Measurements from ENCODE around the gene TRIM72.
"Not testable (repeated sequence)": the region's sequence is repeated elsewhere in the genome, so short reads cannot be mapped to it uniquely, and the experiment has no call there.

Gene TRIM72

GRCh38 chr16:31213877-31214707 is at the start of gene TRIM72:
TRIM72 (plus strand) TSS chr16:31214119; CDS start chr16:31214739, 620 bp downstream.
- H3K36me3 Mint-ChIP-seq: no peaks in the 10 kb centered on the region
- peaks cover 19% of the 10 kb centered on the region for H3K4me1 Mint-ChIP-seq
- peaks cover 24% of the 10 kb centered on the region for H3K27me3 Mint-ChIP-seq
- H3K9me3 Mint-ChIP-seq: no peaks in the 10 kb centered on the region
- H3K4me3 Mint-ChIP-seq: peak within 1 kb of the TSS; percentile 63
- no peak within 1 kb of the TSS for H3K27ac Mint-ChIP-seq

GRCh38 chr16:31167315-31167714 is 46.6 kb upstream of the TRIM72 start:
- Mint-ChIP-seq H3K36me3 (no peaks in the 10 kb centered on the region), H3K27me3 (no peaks in the 10 kb centered on the region), H3K4me3 (no peak overlapping the region), H3K4me1 (no peaks in the 10 kb centered on the region), H3K27ac (no peak overlapping the region), H3K9me3 (no peaks in the 10 kb centered on the region)

GRCh38 chr16:31168848-31169247 is 45.1 kb upstream of the TRIM72 start:
- Mint-ChIP-seq H3K27ac (no peak overlapping the region), H3K4me3 (no peak overlapping the region), H3K36me3 (no peaks in the 10 kb centered on the region), H3K4me1 (no peaks in the 10 kb centered on the region), H3K9me3 (no peaks in the 10 kb centered on the region), H3K27me3 (no peaks in the 10 kb centered on the region)

GRCh38 chr16:31170048-31170447 is 43.9 kb upstream of the TRIM72 start:
- H3K36me3 Mint-ChIP-seq, H3K27me3 Mint-ChIP-seq, H3K4me3 Mint-ChIP-seq, H3K9me3 Mint-ChIP-seq, H3K4me1 Mint-ChIP-seq: not testable (repeated sequence)
- peak overlapping the region; percentile 9 for H3K27ac Mint-ChIP-seq

- peak overlapping the region; percentile 47 for H3K4me3 Mint-ChIP-seq
- H3K36me3 Mint-ChIP-seq: peaks cover 11% of the 10 kb centered on the region
- H3K27ac Mint-ChIP-seq: peak overlapping the region; percentile 8
- H3K27me3 Mint-ChIP-seq: no peaks in the 10 kb centered on the region
- peaks cover 21% of the 10 kb centered on the region for H3K4me1 Mint-ChIP-seq
- no peaks in the 10 kb centered on the region for H3K9me3 Mint-ChIP-seq
Observed at GRCh38 chr16:31177136-31177535, 36.8 kb upstream of the TRIM72 start.

- Mint-ChIP-seq H3K4me3 (peak overlapping the region; percentile 99), H3K36me3 (peaks cover 28% of the 10 kb centered on the region), H3K27me3 (no peaks in the 10 kb centered on the region), H3K9me3 (no peaks in the 10 kb centered on the region), H3K27ac (peak overlapping the region; percentile 93), H3K4me1 (peaks cover 42% of the 10 kb centered on the region)
Observed at GRCh38 chr16:31179219-31179746, 34.6 kb upstream of the TRIM72 start.

GRCh38 chr16:31179747-31180459 is 34.0 kb upstream of the TRIM72 start, which contains the start of gene FUS:
FUS (plus strand) TSS chr16:31180139; CDS start chr16:31180215, 76 bp downstream.
- Mint-ChIP-seq H3K27me3 (no peaks in the 10 kb centered on the region), H3K4me1 (peaks cover 48% of the 10 kb centered on the region), H3K36me3 (peaks cover 31% of the 10 kb centered on the region)

GRCh38 chr16:31181102-31181830 is 32.7 kb upstream of the TRIM72 start:
- peaks cover 62% of the 10 kb centered on the region for H3K4me1 Mint-ChIP-seq
- H3K36me3 Mint-ChIP-seq: peaks cover 42% of the 10 kb centered on the region
- no peaks in the 10 kb centered on the region for H3K27me3 Mint-ChIP-seq
- H3K27ac Mint-ChIP-seq: peak overlapping the region; percentile 100
- peak overlapping the region; percentile 99 for H3K4me3 Mint-ChIP-seq
- no peaks in the 10 kb centered on the region for H3K9me3 Mint-ChIP-seq

More at GRCh38 chr16:31179747-31180459, 34.0 kb upstream of the TRIM72 start, which contains the start of gene FUS:
- Mint-ChIP-seq H3K4me3 (peak within 1 kb of the TSS; percentile 99), H3K27ac (peak within 1 kb of the TSS; percentile 100), H3K9me3 (no peaks in the 10 kb centered on the region)

- H3K4me3 Mint-ChIP-seq: peak overlapping the region; percentile 99
- peak overlapping the region; percentile 85 for H3K27ac Mint-ChIP-seq
- H3K9me3 Mint-ChIP-seq: no peaks in the 10 kb centered on the region
- H3K4me1 Mint-ChIP-seq: peaks cover 66% of the 10 kb centered on the region
- H3K36me3 Mint-ChIP-seq: peaks cover 51% of the 10 kb centered on the region
- no peaks in the 10 kb centered on the region for H3K27me3 Mint-ChIP-seq
Observed at GRCh38 chr16:31182391-31182790, 31.5 kb upstream of the TRIM72 start.

GRCh38 chr16:31183432-31184428 is 30.2 kb upstream of the TRIM72 start:
- peak overlapping the region; percentile 99 for H3K4me3 Mint-ChIP-seq
- peaks cover 70% of the 10 kb centered on the region for H3K4me1 Mint-ChIP-seq
- no peaks in the 10 kb centered on the region for H3K27me3 Mint-ChIP-seq
- peaks cover 56% of the 10 kb centered on the region for H3K36me3 Mint-ChIP-seq
- H3K27ac Mint-ChIP-seq: peak overlapping the region; percentile 82
- no peaks in the 10 kb centered on the region for H3K9me3 Mint-ChIP-seq

GRCh38 chr16:31184888-31185287 is 29.0 kb upstream of the TRIM72 start:
- Mint-ChIP-seq H3K9me3 (no peaks in the 10 kb centered on the region), H3K27ac (peak overlapping the region; percentile 85), H3K27me3 (no peaks in the 10 kb centered on the region), H3K4me1 (peaks cover 78% of the 10 kb centered on the region), H3K4me3 (peak overlapping the region; percentile 82), H3K36me3 (peaks cover 66% of the 10 kb centered on the region)

GRCh38 chr16:31185339-31185738 is 28.6 kb upstream of the TRIM72 start:
- Mint-ChIP-seq H3K36me3 (peaks cover 71% of the 10 kb centered on the region), H3K27ac (peak overlapping the region; percentile 85), H3K4me3 (peak overlapping the region; percentile 82), H3K9me3 (no peaks in the 10 kb centered on the region), H3K4me1 (peaks cover 82% of the 10 kb centered on the region), H3K27me3 (no peaks in the 10 kb centered on the region)

GRCh38 chr16:31186176-31186575 is 27.7 kb upstream of the TRIM72 start:
- H3K36me3 Mint-ChIP-seq: peaks cover 76% of the 10 kb centered on the region
- peak overlapping the region; percentile 78 for H3K27ac Mint-ChIP-seq
- H3K27me3 Mint-ChIP-seq: no peaks in the 10 kb centered on the region
- peaks cover 91% of the 10 kb centered on the region for H3K4me1 Mint-ChIP-seq
- H3K9me3 Mint-ChIP-seq: no peaks in the 10 kb centered on the region
- peak overlapping the region; percentile 70 for H3K4me3 Mint-ChIP-seq
